NCI-H2107 (cell line): Measurements from ENCODE around the gene CERK.

Source experiments
- DNase-seq: peaks from one replicate; lab custom pipeline; 2025; lab: John Stamatoyannopoulos, UW

Gene CERK

GRCh38 chr22:46699091-46699490 is 39.0 kb downstream of the CERK start:
- DNase-seq, result no peak

GRCh38 chr22:46697811-46698515 is 40.1 kb downstream of the CERK start:
- DNase-seq, result no peak

- peak; percentile 21 for DNase-seq
Observed at GRCh38 chr22:46696614-46697013, 41.4 kb downstream of the CERK start.

- DNase-seq, result no peak
Observed at GRCh38 chr22:46696229-46696518, 41.9 kb downstream of the CERK start.

GRCh38 chr22:46695346-46696228 is 42.5 kb downstream of the CERK start:
- peak; percentile 44 for DNase-seq

- DNase-seq, result no peak
Observed at GRCh38 chr22:46694416-46695170, 43.5 kb downstream of the CERK start.

GRCh38 chr22:46693634-46694415 is 44.2 kb downstream of the CERK start:
- no peak for DNase-seq

GRCh38 chr22:46691571-46691970 is 46.5 kb downstream of the CERK start:
- no peak for DNase-seq

GRCh38 chr22:46690146-46690545 is 47.9 kb downstream of the CERK start:
- no peak for DNase-seq

- peak; percentile 45 for DNase-seq
Observed at GRCh38 chr22:46688949-46689348, 49.1 kb downstream of the CERK start.

GRCh38 chr22:46687460-46687859 is 50.6 kb downstream of the CERK start:
- no peak for DNase-seq

GRCh38 chr22:46687048-46687444 is 51.0 kb downstream of the CERK start:
- no peak for DNase-seq

- no peak for DNase-seq
Observed at GRCh38 chr22:46686221-46687047, 51.6 kb downstream of the CERK start.

- peak; percentile 20 for DNase-seq
Observed at GRCh38 chr22:46684706-46685105, 53.3 kb downstream of the CERK start.

GRCh38 chr22:46682011-46682731 is 55.9 kb downstream of the CERK start:
- no peak for DNase-seq

GRCh38 chr22:46681010-46681409 is 57.0 kb downstream of the CERK start:
- DNase-seq, result no peak

GRCh38 chr22:46679706-46680269 is 58.3 kb downstream of the CERK start:
- DNase-seq, result no peak

GRCh38 chr22:46678785-46679700 is 59.0 kb downstream of the CERK start:
- DNase-seq, result no peak
